IMR-90 (cell line): ENCODE measurements around the gene SLC27A4. TPM values are rescaled to one million over a fixed set of nuclear protein-coding genes. Genes with fewer than 3 reads are reported as not detected.
A peak's percentile ranks its signal among the peaks of the same experiment; 100 is the strongest.

Source experiments
- ATAC-seq: fragments of 200-7000 bp; cut with Tn5 transposase; 2 replicates; pipeline ENCODE4 v1.9.1; 2020; ENCODE audit warnings: low read depth, mild to moderate bottlenecking, moderate library complexity
- BruUV-seq: library from RNA; stranded (reverse); fragments of 400-500 nt; replicated peaks from 2 replicates; lab custom pipeline; 2021; lab: Mats Ljungman, UMichigan
- CTCF ChIA-PET: fragments of 300-600 bp; formaldehyde crosslinking; extraction: SDS; loops from one replicate; lab custom pipeline; 2021; ENCODE audit warnings: antibody characterized with exemption; lab: Yijun Ruan, JAX
- POLR2A ChIA-PET: fragments of 300-600 bp; sonication (Branson Sonifier 250); formaldehyde crosslinking; loops from one replicate; lab custom pipeline; 2022; ENCODE audit warnings: antibody characterized with exemption; ENCODE audit not compliant: unreplicated experiment; lab: Charles Lee
- DNase-seq: peaks from one replicate; pipeline ENCODE4 v3.0.0; 2013
- H2AFZ ChIP-seq: replicated peaks from 2 replicates; pipeline ENCODE3; 2013; ENCODE audit warnings: low read length, mild to moderate bottlenecking; ENCODE audit not compliant: poor library complexity
- H2AK5ac ChIP-seq: 2 replicates; pipeline ENCODE4 v1.6.1; 2013; ENCODE audit warnings: low read depth, low read length, inconsistent platforms
- H2AK9ac ChIP-seq: replicated peaks from 2 replicates; pipeline ENCODE3; 2013; ENCODE audit warnings: mild to moderate bottlenecking, low read depth, low read length, moderate library complexity; ENCODE audit not compliant: poor library complexity
- H2BK120ac ChIP-seq: 2 replicates; pipeline ENCODE4 v1.6.1; 2013; ENCODE audit warnings: low read depth, low read length, inconsistent platforms
- H2BK15ac ChIP-seq: 3 replicates; pipeline ENCODE4 v1.6.1; 2013; ENCODE audit warnings: low read depth, low read length, inconsistent platforms
- H2BK20ac ChIP-seq: 2 replicates; pipeline ENCODE4 v1.6.1; 2013; ENCODE audit warnings: low read depth, mild to moderate bottlenecking, inconsistent platforms, low read length, moderate library complexity
- H2BK5ac ChIP-seq: 2 replicates; pipeline ENCODE4 v1.6.1; 2013; ENCODE audit warnings: mild to moderate bottlenecking, low read depth, low read length, inconsistent platforms; ENCODE audit not compliant: poor library complexity, severe bottlenecking
- H3K14ac ChIP-seq: replicated peaks from 2 replicates; pipeline ENCODE4 v1.6.1; 2013; ENCODE audit warnings: low read depth, low read length, inconsistent platforms
- H3K18ac ChIP-seq: 2 replicates; pipeline ENCODE4 v1.6.1; 2013; ENCODE audit warnings: low read depth, low read length, control low read depth
- H3K23ac ChIP-seq: 2 replicates; pipeline ENCODE4 v1.6.1; 2013; ENCODE audit warnings: low read depth, low read length, inconsistent platforms
- H3K27ac ChIP-seq: 2 replicates; pipeline ENCODE4 v1.5.1; 2013; ENCODE audit warnings: mild to moderate bottlenecking, control low read depth, low read length; ENCODE audit not compliant: insufficient read depth
- H3K27me3 ChIP-seq: 2 replicates; pipeline ENCODE4 v1.6.1; 2013; ENCODE audit warnings: low read length; ENCODE audit not compliant: control insufficient read depth, insufficient read depth
- H3K36me3 ChIP-seq: 2 replicates; pipeline ENCODE4 v1.6.1; 2013; ENCODE audit warnings: low read length, mixed read lengths; ENCODE audit not compliant: control insufficient read depth, insufficient read depth
- H3K4ac ChIP-seq: 2 replicates; pipeline ENCODE4 v1.6.1; 2013; ENCODE audit warnings: low read depth, low read length, inconsistent platforms
- H3K4me1 ChIP-seq: 2 replicates; pipeline ENCODE4 v1.6.1; 2013; ENCODE audit warnings: low read length, mixed read lengths; ENCODE audit not compliant: control insufficient read depth, insufficient read depth
- H3K4me2 ChIP-seq: 2 replicates; pipeline ENCODE4 v1.6.1; 2013; ENCODE audit warnings: low read depth, mild to moderate bottlenecking, control low read depth, low read length, moderate library complexity
- H3K4me3 ChIP-seq: 2 replicates; pipeline ENCODE4 v1.5.1; 2013; ENCODE audit warnings: low read depth, mild to moderate bottlenecking, control low read depth, low read length, moderate library complexity; ENCODE audit not compliant: insufficient read depth
- H3K56ac ChIP-seq: 2 replicates; pipeline ENCODE4 v1.6.1; 2013; ENCODE audit warnings: low read length, inconsistent platforms; ENCODE audit not compliant: insufficient read depth; ENCODE audit errors: extremely low read depth
- H3K79me1 ChIP-seq, 2 experiments: 2 replicates each; pipeline ENCODE4 v1.6.1; 2013; ENCODE audit warnings: low read length in 2 of 2, inconsistent platforms in 1 of 2, low read depth in 1 of 2
- H3K9ac ChIP-seq: 2 replicates; pipeline ENCODE4 v1.6.1; 2013; ENCODE audit warnings: low read depth, low read length, control low read depth
- H3K9me1 ChIP-seq: 2 replicates; pipeline ENCODE4 v1.6.1; 2013; ENCODE audit warnings: low read length, inconsistent platforms; ENCODE audit not compliant: insufficient read depth
- H3K9me3 ChIP-seq: 2 replicates; pipeline ENCODE4 v1.6.1; 2013; ENCODE audit warnings: low read length; ENCODE audit not compliant: control insufficient read depth, insufficient read depth
- H4K20me1 ChIP-seq: 2 replicates; pipeline ENCODE4 v1.6.1; 2013; ENCODE audit warnings: low read length, inconsistent platforms; ENCODE audit not compliant: insufficient read depth
- H4K5ac ChIP-seq: 2 replicates; pipeline ENCODE4 v1.6.1; 2013; ENCODE audit warnings: mild to moderate bottlenecking, low read depth, low read length, control low read depth
- H4K8ac ChIP-seq, 2 experiments: 2 replicates each; pipeline ENCODE4 v1.6.1; 2013; ENCODE audit warnings: low read depth in 2 of 2, low read length in 2 of 2, control low read depth in 1 of 2, inconsistent platforms in 1 of 2
- H4K91ac ChIP-seq: 2 replicates; pipeline ENCODE4 v1.6.1; 2013; ENCODE audit warnings: low read depth, low read length, inconsistent platforms; ENCODE audit not compliant: insufficient read depth
- BHLHE40 ChIP-seq: fragments of 150-350 bp; IDR thresholded peaks from 2 replicates; pipeline ENCODE4 v1.6.1; 2016; ENCODE audit warnings: mild to moderate bottlenecking, low read depth, low read length
- CEBPB ChIP-seq: IDR thresholded peaks from 2 replicates; pipeline ENCODE4 v1.6.1; 2012; ENCODE audit warnings: low read depth, low read length, improper control_type of control experiment
- CHD1 ChIP-seq: IDR thresholded peaks from 2 replicates; pipeline ENCODE4 v1.6.1; 2012; ENCODE audit warnings: low read depth, low read length, improper control_type of control experiment
- CTCF ChIP-seq: conservative IDR thresholded peaks from 2 replicates; pipeline ENCODE4 v1.5.1; 2012; ENCODE audit warnings: mild to moderate bottlenecking, low read depth, low read length, improper control_type of control experiment
- ELK1 ChIP-seq: fragments of 150-350 bp; IDR thresholded peaks from 2 replicates; pipeline ENCODE4 v1.6.1; 2016; ENCODE audit warnings: low read depth, mild to moderate bottlenecking, low read length, moderate library complexity, borderline replicate concordance
- FOS ChIP-seq: fragments of 150-350 bp; IDR thresholded peaks from 2 replicates; pipeline ENCODE4 v1.6.1; 2016; ENCODE audit warnings: low read depth, low read length
- MAFK ChIP-seq: IDR thresholded peaks from 2 replicates; pipeline ENCODE4 v1.6.1; 2012; ENCODE audit warnings: low read depth, low read length, improper control_type of control experiment
- MAZ ChIP-seq: IDR thresholded peaks from 2 replicates; pipeline ENCODE4 v1.6.1; 2012; ENCODE audit warnings: low read depth, mild to moderate bottlenecking, low read length, improper control_type of control experiment, moderate library complexity, borderline replicate concordance
- MXI1 ChIP-seq: IDR thresholded peaks from 2 replicates; pipeline ENCODE4 v1.6.1; 2012; ENCODE audit warnings: low read depth, mild to moderate bottlenecking, low read length, moderate library complexity, borderline replicate concordance
- NFE2L2 ChIP-seq: fragments of 150-350 bp; IDR thresholded peaks from 2 replicates; pipeline ENCODE4 v1.6.1; 2016; ENCODE audit warnings: low read depth, mild to moderate bottlenecking, low read length
- POLR2A ChIP-seq: IDR thresholded peaks from 2 replicates; pipeline ENCODE4 v1.6.1; 2012; ENCODE audit warnings: mild to moderate bottlenecking, low read depth, low read length
- RAD21 ChIP-seq: IDR thresholded peaks from 2 replicates; pipeline ENCODE4 v1.6.1; 2012; ENCODE audit warnings: low read length, improper control_type of control experiment
- RCOR1 ChIP-seq: IDR thresholded peaks from 2 replicates; pipeline ENCODE4 v1.6.1; 2012; ENCODE audit warnings: mild to moderate bottlenecking, low read length, improper control_type of control experiment; ENCODE audit not compliant: insufficient replicate concordance
- RFX5 ChIP-seq: IDR thresholded peaks from 2 replicates; pipeline ENCODE4 v1.8.0; 2012; ENCODE audit warnings: low read depth, mild to moderate bottlenecking, low read length, moderate library complexity
- SMC3 ChIP-seq: fragments of 150-350 bp; IDR thresholded peaks from 2 replicates; pipeline ENCODE4 v1.6.1; 2016; ENCODE audit warnings: low read depth, mild to moderate bottlenecking, antibody characterized with exemption, low read length, moderate library complexity
- WGBS, 2 experiments: methylation state at CpG; one replicate each; pipeline versions ENCODE4 v1.1.5 to v1.1.7; 2013; ENCODE audit warnings: missing lambda C conversion rate in 2 of 2; ENCODE audit not compliant: insufficient read length in 1 of 2; ENCODE audit errors: extremely low coverage in 2 of 2; 5-methylcytosine and 5-hydroxymethylcytosine counted together
- dilution Hi-C: fragments of 300-500 bp; cut with HindIII; formaldehyde crosslinking; loops from one replicate; pipeline ENCODE4 v1.14.3; 2018; ENCODE audit warnings: low sequenced_read_pairs; ENCODE audit not compliant: unreplicated experiment
- in situ Hi-C: fragments of 300-500 bp; cut with MboI; formaldehyde crosslinking; loops from 3 replicates; pipeline ENCODE4 v1.14.3; 2019; ENCODE audit warnings: low sequenced_read_pairs, inconsistent platforms, mixed read lengths
- intact Hi-C: fragments of 100-400 bp; cut with micrococcal nuclease; formaldehyde crosslinking; loops from 2 replicates; pipeline ENCODE4 v1.10.0; 2022
- polyA plus RNA-seq, 3 experiments: library from polyadenylated mRNA; depleted of rRNA; stranded (reverse); fragments of >200 nt; gene quantifications; 2 replicates each; pipeline ENCODE4 v1.2.3, GENCODE V29; 2012; ENCODE audit warnings: low replicate concordance in 1 of 3
- total RNA-seq: library from RNA; depleted of rRNA; stranded (reverse); fragments of >200 nt; gene quantifications from 2 replicates; pipeline ENCODE4 v1.2.3, GENCODE V29; 2012
- TF ChIP-seq, protein P1 (sequence below): fragments of 150-350 bp; IDR thresholded peaks from 2 replicates; pipeline ENCODE4 v1.6.1; 2017; ENCODE audit warnings: mild to moderate bottlenecking, antibody characterized with exemption, low read length, low read depth

Gene SLC27A4
- total and polyA plus RNA-seq, 2 of the 4 experiments (the other 2 are of a cell fraction) = 9.7 to 13.7 TPM

DNA sequence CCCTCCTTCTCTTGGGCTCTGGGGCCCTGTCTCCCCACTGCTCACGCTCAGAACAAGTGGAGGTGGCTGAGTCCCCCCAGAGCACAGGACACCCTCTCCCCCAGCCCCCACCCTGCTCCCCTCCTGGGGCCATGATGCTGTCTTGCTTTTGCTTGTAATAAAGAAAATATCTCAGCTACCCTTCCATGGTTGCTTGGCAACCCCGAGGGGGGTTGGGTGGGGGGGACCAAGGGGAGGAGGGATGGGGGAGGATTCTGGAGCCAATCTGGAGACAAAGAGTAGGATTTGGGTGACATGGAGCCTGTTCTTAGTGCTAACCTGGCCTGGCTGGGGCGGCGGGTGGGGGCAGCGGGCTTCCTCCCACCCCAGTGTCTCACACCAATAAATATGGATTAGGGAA is 64.2 kb downstream of the SLC27A4 start:
- Histone ChIP-seq H3K4me3 (no peak overlapping the region), H3K14ac (no peak overlapping the region), H2BK20ac (no peak overlapping the region), H3K56ac (no peak overlapping the region), H3K4ac (no peak overlapping the region), H3K36me3 (no peaks in the 10 kb centered on the region), H3K9me3 (no peaks in the 10 kb centered on the region), H4K5ac (no peak overlapping the region), H2AK9ac (no peak overlapping the region), H3K9me1 (peaks cover 4% of the 10 kb centered on the region; the same call in 1 of the 2 replicates), H4K20me1 (no peaks in the 10 kb centered on the region), H2BK120ac (no peak overlapping the region), H3K4me1 (peaks cover 6% of the 10 kb centered on the region), H3K23ac (no peak overlapping the region), H4K91ac (no peak overlapping the region), H3K18ac (no peak overlapping the region), H3K9ac (no peak overlapping the region), H3K79me1 (no peaks in the 10 kb centered on the region), H4K8ac (no peak overlapping the region), H2AFZ (no peak overlapping the region), H2BK5ac (no peak overlapping the region), H3K4me2 (no peak overlapping the region), H2AK5ac (peak overlapping the region; percentile 26; the same call in 1 of the 2 replicates), H3K27ac (no peak overlapping the region), H3K27me3 (peaks cover 2% of the 10 kb centered on the region; the same call in 1 of the 2 replicates), H2BK15ac (no peak overlapping the region)
- no TSS peak for BruUV-seq
- ChIA-PET CTCF (no interaction called here), POLR2A (interaction anchor here (0.8 kb wide), 1 partner anchor 532 kb away, joined by 4 read pairs; no protein-coding TSS in a partner anchor)
- intact Hi-C loops (no loop called here), in situ Hi-C loops (no loop called here), dilution Hi-C loops (no loop called here)
- TF ChIP-seq CHD1 = no peak
- TF ChIP-seq MAFK = no peak
- TF ChIP-seq MXI1 = no peak
- TF ChIP-seq, protein P1, sequence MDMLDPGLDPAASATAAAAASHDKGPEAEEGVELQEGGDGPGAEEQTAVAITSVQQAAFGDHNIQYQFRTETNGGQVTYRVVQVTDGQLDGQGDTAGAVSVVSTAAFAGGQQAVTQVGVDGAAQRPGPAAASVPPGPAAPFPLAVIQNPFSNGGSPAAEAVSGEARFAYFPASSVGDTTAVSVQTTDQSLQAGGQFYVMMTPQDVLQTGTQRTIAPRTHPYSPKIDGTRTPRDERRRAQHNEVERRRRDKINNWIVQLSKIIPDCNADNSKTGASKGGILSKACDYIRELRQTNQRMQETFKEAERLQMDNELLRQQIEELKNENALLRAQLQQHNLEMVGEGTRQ = no peak
- no peak for TF ChIP-seq POLR2A
- TF ChIP-seq CTCF = no peak
- no peak for TF ChIP-seq MAZ
- no peak for TF ChIP-seq BHLHE40
- no peak for TF ChIP-seq SMC3
- no peak for TF ChIP-seq ELK1
- no peak for TF ChIP-seq RCOR1
- TF ChIP-seq CEBPB = no peak
- no peak for TF ChIP-seq FOS
- no peak for TF ChIP-seq NFE2L2
- TF ChIP-seq RFX5 = no peak
- no peak for TF ChIP-seq RAD21
- DNase-seq (no peak), ATAC-seq (no peak)
- WGBS, 2 experiments = no CpG with 5 or more reads among the region's 5 CpGs
